Activated CD4-positive, alpha-beta T cell treated with anti-CD3 and anti-CD28 coated beads, Interleukin-2, amount 10 ng/mL, durations not matched to agents 7 days and 5 days (primary cell): ENCODE measurements around the gene DUSP15. TPM values are rescaled to one million over a fixed set of nuclear protein-coding genes. Genes with fewer than 3 reads are reported as not detected.

ENCODE experiments used
- CTCF ChIA-PET: fragments of 350-600 bp; sonication (Branson Sonifier 250); formaldehyde crosslinking; loops from one replicate; lab custom pipeline; 2021; ENCODE audit warnings: antibody characterized with exemption; lab: Charles Lee
- POLR2A ChIA-PET: fragments of 350-600 bp; sonication (Branson Sonifier 250); formaldehyde crosslinking; loops from one replicate; lab custom pipeline; 2021; ENCODE audit warnings: antibody characterized with exemption; lab: Charles Lee
- DNase-seq: peaks from one replicate; pipeline ENCODE4 v3.0.0-alpha.2; 2020
- H3K27ac Mint-ChIP-seq: one replicate; pipeline ENCODE4 v1.8.0; 2021; ENCODE audit warnings: mild to moderate bottlenecking, moderate library complexity, mixed read lengths
- H3K27me3 Mint-ChIP-seq: one replicate; pipeline ENCODE4 v1.8.0; 2021; ENCODE audit warnings: mixed read lengths
- H3K36me3 Mint-ChIP-seq: one replicate; pipeline ENCODE4 v1.8.0; 2021; ENCODE audit warnings: low read depth, mixed read lengths
- H3K4me1 Mint-ChIP-seq: one replicate; pipeline ENCODE4 v1.8.0; 2021; ENCODE audit warnings: mixed read lengths
- H3K4me3 Mint-ChIP-seq: one replicate; pipeline ENCODE4 v1.8.0; 2021; ENCODE audit warnings: mild to moderate bottlenecking, moderate library complexity, mixed read lengths
- H3K9me3 Mint-ChIP-seq: one replicate; pipeline ENCODE4 v1.8.0; 2021; ENCODE audit warnings: mixed read lengths
- total RNA-seq, 2 experiments: library from RNA; stranded (reverse); gene quantifications; one replicate each; pipeline ENCODE4 v1.2.3, GENCODE V29; 2021

The DUSP15 gene
- total RNA-seq, 2 experiments from 2014 or later, result not detected

DNA sequence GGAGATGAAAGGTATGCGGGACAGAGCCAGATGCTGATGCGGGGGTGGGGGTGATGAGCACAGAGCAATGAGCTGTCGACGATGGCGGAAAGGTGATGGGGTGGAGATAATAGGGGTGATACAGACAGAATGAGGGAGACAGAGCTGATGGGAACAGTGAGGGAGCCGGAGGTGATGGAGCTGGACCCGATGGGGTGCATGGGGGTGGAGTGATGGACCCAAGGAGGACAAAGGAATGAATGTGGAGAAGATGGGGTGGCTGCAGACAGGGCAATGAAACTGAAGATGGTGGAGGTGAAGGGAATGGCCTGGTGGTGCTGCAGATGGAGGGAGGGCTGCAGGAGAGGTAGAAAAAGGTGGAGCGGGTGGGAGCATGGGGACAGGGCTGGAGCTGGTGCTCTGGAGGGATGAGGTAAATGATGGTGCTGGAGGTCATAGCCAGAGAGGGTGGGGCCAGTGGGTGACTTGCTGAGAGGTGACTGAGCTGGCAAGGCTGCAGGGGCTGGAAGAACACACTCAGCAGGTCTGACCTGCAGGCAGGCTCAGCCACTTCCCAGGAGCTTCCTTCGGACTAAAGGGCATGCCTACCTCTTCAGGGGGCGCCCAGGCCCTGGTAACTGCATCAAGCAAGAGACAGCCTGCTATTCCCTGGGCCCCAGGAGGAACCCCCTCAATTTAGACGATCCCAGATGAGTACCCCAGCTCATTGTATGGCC lies 18.9 kb downstream of the DUSP15 start:
- H3K4me3 Mint-ChIP-seq, result no peak overlapping the region

DNA sequence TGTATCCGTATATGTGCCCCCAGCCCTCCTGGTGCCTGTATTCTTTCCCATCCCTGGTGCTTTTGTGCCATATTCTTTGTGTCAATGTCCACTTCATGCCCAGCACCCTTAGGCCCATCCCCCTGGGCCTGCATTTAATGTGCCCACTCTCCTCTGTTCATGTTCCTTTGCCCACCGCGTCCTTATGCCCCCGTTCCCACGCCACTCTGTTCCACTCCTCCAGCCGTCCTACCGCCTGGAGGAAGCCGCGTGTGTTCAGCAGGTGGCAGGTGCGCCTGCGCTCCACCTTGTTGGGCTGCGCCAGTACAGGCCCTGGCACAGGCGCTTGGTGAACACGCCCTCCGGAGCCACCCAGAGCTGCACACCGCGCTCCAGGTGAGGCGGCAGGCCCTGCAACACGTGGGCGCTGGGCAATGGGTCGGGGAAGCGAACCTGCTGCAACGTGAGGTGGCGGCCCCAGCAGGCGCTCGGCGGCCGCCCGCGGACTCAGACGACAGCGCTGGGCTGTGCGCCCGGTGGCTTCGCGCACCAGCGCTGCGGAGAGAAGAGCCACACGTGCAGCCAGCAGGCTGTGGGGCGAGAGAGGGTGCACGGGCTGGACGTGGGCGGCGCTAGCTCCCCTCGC lies 20.9 kb downstream of the DUSP15 start:
- no peak overlapping the region for H3K4me3 Mint-ChIP-seq
- H3K4me1 Mint-ChIP-seq, result no peaks in the 10 kb centered on the region
- H3K9me3 Mint-ChIP-seq, result no peaks in the 10 kb centered on the region
- H3K36me3 Mint-ChIP-seq, result no peaks in the 10 kb centered on the region
- peaks cover 10% of the 10 kb centered on the region for H3K27me3 Mint-ChIP-seq
- ChIA-PET POLR2A (no interaction called here), CTCF (interaction anchor here (0.9 to 2.1 kb wide), 3 partner anchors 12 to 183 kb away, joined by 3 to 5 read pairs (median 3); no protein-coding TSS in a partner anchor)
- H3K27ac Mint-ChIP-seq, result no peak overlapping the region
- no peak for DNase-seq

More for the DNA sequence above, 18.9 kb downstream of the DUSP15 start:
- H3K27me3 Mint-ChIP-seq, result peaks cover 10% of the 10 kb centered on the region
- H3K36me3 Mint-ChIP-seq, result no peaks in the 10 kb centered on the region
- H3K9me3 Mint-ChIP-seq, result no peaks in the 10 kb centered on the region
- ChIA-PET CTCF (interaction anchor here (1.0 to 2.9 kb wide), 7 partner anchors 14 to 181 kb away, joined by 3 to 12 read pairs (median 5); partner anchors contain the start of genes MYLK2 and PDRG1), POLR2A (no interaction called here)
- H3K27ac Mint-ChIP-seq, result no peak overlapping the region
- no peak for DNase-seq
- H3K4me1 Mint-ChIP-seq, result no peaks in the 10 kb centered on the region

DNA sequence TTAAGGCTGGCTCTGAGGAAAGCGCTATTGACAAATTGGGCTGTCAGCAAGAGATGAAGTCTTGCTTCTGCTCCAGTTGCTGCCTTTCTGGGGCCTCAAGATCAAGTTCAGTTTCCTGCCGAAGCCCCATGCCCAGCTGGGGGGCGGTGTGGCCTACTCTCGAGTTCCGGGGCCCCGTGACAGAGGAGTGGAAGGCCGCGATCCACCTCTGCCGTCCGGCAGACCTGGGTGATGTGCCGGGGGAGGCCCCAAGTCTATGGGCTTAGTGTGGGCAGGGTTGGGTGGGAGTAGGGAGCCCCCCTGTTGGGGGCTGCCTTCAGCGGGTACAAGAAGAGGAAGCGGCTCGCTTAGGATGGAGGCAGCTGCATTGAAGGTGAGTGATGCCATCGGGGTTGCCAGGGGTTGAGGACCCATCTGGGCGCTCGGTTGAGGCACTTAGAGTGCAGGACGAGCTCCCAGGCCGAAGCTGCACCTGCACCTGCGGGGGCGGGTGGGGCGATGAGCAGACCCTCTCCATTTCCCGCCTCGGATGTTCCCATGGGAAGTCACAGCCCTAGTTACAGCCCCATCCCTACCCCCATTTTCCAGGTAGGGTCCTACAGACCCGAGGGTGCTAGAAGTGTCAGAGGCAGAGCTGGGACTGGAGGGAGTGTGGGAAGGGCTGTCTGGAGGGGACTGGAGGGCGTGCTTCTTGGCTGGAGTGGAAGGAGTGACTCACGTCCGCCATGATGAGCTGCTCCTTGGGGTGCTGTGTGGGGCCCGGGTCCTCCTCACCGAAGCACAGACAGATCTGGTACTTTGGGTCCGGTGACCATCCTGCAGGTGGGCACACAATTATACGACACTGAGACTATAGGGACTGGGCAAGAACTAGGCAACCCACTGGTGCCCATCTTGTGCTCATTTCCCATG lies 22.0 kb downstream of the DUSP15 start:
- no peak overlapping the region for H3K27ac Mint-ChIP-seq
- CTCF ChIA-PET, result interaction anchor here (1.4 to 2.0 kb wide), 2 partner anchors 32 to 34 kb away, joined by 3 to 4 read pairs; no protein-coding TSS in a partner anchor
- POLR2A ChIA-PET, result no interaction called here
- no peaks in the 10 kb centered on the region for H3K9me3 Mint-ChIP-seq
- H3K4me1 Mint-ChIP-seq, result no peaks in the 10 kb centered on the region
- no peaks in the 10 kb centered on the region for H3K36me3 Mint-ChIP-seq
- H3K27me3 Mint-ChIP-seq, result peaks cover 10% of the 10 kb centered on the region
- H3K4me3 Mint-ChIP-seq, result no peak overlapping the region
- no peak for DNase-seq

DNA sequence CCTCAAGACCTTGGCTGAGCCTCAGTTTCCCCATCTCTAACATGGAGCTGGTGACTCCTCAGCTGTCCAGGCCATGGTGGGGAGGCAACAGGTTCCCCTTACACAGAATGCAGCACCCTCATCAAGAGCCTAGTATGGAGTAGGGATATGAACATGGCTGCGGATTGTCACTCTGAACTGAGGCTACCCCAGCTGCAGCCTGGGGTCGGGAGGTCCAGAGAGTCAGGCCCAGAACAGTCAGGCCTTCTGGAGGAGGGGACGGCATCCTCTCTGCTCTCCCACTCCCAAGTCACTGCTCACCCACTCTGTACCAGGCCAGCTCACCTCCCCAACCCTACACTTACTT lies 23.6 kb downstream of the DUSP15 start:
- no peak for DNase-seq
- ChIA-PET POLR2A (no interaction called here), CTCF (interaction anchor here (0.7 to 2.0 kb wide), 13 partner anchors 9 to 105 kb away, joined by 3 to 9 read pairs (median 4); partner anchors contain the start of gene PDRG1)
- Mint-ChIP-seq H3K27ac (no peak overlapping the region), H3K27me3 (peaks cover 10% of the 10 kb centered on the region), H3K4me1 (no peaks in the 10 kb centered on the region), H3K4me3 (no peak overlapping the region), H3K36me3 (no peaks in the 10 kb centered on the region), H3K9me3 (no peaks in the 10 kb centered on the region)

DNA sequence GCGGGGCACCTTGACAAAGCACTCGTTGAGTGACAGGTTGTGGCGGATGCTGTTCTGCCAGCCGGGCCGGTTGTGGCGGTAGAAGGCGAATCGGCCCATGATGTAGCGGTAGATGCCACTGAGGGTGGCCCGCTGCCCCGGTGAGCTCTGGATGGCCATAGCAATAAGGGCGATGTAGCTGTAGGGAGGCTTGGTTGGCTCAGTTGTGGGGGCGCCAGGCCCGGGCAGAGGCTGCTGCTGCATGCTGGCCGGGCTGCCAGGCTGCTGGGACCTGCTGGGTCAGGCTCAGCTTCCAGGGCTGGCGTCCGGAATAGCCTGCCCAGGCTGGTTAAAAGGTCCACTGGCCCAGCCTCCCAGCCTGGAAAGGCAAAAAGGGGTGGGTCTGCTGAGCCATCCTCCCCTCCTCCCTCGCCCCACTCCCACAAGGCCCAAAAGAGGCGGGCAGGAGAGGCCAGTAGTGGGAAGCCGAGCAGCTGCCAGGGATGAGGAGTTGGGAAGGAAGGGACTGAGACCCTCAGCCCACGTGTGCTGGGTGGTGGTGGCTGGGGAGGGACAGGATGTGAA lies 24.9 kb downstream of the DUSP15 start, which contains the start of gene FOXS1:
Gene FOXS1, minus strand, starts transcription at position 305 of the 564 bp plus-strand sequence. Its CDS starts 62 bp downstream, at position 243.
- ChIA-PET POLR2A (no interaction called here), CTCF (interaction anchor here (1.2 kb wide), 1 partner anchor 15 kb away, joined by 4 read pairs; no protein-coding TSS in a partner anchor)
- H3K4me1 Mint-ChIP-seq, result no peaks in the 10 kb centered on the region
- H3K36me3 Mint-ChIP-seq, result no peaks in the 10 kb centered on the region
- H3K9me3 Mint-ChIP-seq, result no peaks in the 10 kb centered on the region
- DNase-seq, result no peak
- no peak within 1 kb of the TSS for H3K27ac Mint-ChIP-seq
- H3K27me3 Mint-ChIP-seq, result peaks cover 3% of the 10 kb centered on the region
- H3K4me3 Mint-ChIP-seq, result no peak within 1 kb of the TSS

DNA sequence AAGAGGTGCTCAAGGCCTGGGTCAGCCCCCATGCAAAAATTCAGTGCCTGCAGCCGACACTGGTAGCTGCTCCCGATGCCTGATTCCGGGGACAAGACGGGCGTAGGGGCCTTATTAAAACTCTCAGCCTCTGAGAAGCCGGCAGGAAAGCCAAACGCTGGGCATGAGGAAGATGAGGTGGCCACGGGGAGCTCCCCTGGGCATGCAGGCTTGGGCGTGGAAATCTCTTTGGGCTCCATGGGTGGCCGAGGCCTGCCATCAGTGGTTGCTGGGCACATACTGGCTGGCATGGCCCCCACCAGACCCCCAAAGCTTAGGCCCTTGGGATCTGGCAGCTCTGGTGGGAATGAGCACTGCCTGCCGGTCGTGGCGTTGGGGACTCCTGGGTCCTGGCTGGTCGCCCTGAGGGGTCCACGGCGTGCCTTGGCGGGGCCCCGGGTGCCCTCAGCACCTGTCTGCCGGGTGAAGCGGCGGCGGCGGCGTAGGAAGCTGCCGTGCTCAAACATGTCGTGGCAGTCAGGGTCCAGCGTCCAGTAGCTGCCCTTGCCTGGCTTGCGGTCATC lies 25.5 kb downstream of the DUSP15 start:
- Mint-ChIP-seq H3K27me3 (peaks cover under 1% of the 10 kb centered on the region), H3K36me3 (no peaks in the 10 kb centered on the region), H3K4me3 (no peak overlapping the region), H3K9me3 (no peaks in the 10 kb centered on the region), H3K27ac (no peak overlapping the region), H3K4me1 (no peaks in the 10 kb centered on the region)
- CTCF ChIA-PET, result interaction anchor here (1.2 kb wide), 1 partner anchor 15 kb away, joined by 4 read pairs; no protein-coding TSS in a partner anchor
- POLR2A ChIA-PET, result no interaction called here
- DNase-seq, result no peak

DNA sequence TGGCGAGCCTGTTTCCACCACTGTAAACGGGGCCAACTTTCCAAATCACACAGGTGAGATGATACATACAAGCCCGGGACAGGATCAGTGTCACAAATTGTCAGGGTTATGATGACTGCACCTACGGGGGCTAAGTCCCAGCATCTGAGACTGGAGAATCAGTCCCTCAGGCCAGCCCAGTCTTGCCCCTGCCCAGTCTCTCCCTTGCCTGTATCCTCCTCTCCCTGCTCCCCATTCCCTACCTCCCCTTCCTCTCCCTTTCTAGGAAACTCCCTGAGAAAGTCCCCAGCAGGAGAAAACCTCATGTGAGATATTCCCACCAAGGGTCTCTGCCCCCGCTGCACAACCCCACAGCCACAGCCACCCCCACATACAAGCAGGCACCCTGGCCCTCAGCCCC lies 26.4 kb downstream of the DUSP15 start:
- ChIA-PET CTCF (interaction anchor here (1.6 kb wide), 1 partner anchor 20 kb away, joined by 3 read pairs; no protein-coding TSS in a partner anchor), POLR2A (no interaction called here)
- Mint-ChIP-seq H3K4me1 (no peaks in the 10 kb centered on the region), H3K27ac (no peak overlapping the region), H3K4me3 (no peak overlapping the region), H3K36me3 (no peaks in the 10 kb centered on the region), H3K9me3 (no peaks in the 10 kb centered on the region), H3K27me3 (no peaks in the 10 kb centered on the region)
- DNase-seq, result no peak

DNA sequence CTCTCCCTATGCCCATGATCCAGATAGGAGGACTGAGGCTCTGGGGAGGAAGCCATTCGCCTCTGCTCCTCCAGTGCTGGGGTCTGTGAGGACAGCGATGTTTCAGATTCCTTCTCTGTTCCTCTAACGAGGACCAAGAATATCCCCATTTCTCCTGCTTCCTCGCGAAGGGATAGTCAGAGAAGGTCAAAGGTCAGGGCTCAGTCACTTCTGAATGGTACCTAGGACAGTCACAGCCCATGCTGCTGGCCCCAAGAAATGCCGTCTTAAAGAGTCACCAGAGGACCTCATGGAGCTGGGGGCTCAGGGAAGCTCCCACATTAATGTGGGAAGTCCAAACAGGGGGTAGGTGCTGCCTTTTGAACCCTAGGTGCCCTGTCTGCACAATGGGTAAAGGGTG lies 27.0 kb downstream of the DUSP15 start:
- no peak overlapping the region for H3K4me3 Mint-ChIP-seq
- no peaks in the 10 kb centered on the region for H3K27me3 Mint-ChIP-seq
- no peaks in the 10 kb centered on the region for H3K9me3 Mint-ChIP-seq
- ChIA-PET CTCF (interaction anchor here (1.6 kb wide), 1 partner anchor 20 kb away, joined by 3 read pairs; no protein-coding TSS in a partner anchor), POLR2A (no interaction called here)
- H3K4me1 Mint-ChIP-seq, result no peaks in the 10 kb centered on the region
- H3K36me3 Mint-ChIP-seq, result no peaks in the 10 kb centered on the region
- no peak overlapping the region for H3K27ac Mint-ChIP-seq
- DNase-seq, result no peak

DNA sequence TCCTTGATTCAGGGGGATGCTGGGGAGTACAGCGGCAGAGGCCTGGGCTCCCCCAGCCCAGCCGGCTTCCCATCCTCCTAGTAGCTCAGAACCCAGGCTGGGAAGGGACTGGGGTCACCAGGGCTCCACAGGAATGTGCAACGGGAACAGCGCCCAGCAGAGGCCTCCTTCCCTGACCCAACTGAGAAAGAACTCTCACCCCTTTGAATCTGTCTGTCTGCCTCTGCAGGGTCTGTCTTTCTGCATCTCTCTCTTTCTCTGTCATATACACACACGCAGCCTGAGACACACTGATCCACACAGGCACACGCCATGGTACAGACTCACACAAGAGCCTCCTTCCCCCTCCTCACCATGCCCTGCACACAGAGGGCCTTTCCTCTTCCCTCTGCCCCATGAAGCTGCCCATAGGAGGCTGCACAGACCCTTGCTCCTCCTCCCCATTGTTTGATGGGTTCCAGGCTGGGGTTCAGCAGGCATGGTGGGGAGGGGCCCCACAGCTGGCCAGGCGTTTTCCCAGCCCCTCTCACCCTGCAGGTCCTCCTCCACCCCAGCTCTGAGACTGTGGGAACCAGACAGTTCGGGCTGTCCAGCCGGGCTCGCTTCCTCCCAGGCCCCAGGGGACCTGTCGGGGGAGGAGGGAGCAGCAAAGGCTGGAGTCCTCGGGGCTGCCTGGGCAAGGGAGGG lies 27.7 kb downstream of the DUSP15 start:
- H3K27ac Mint-ChIP-seq, result no peak overlapping the region
- no peaks in the 10 kb centered on the region for H3K4me1 Mint-ChIP-seq
- CTCF ChIA-PET, result interaction anchor here (1.6 kb wide), 1 partner anchor 19 kb away, joined by 3 read pairs; no protein-coding TSS in a partner anchor
- H3K27me3 Mint-ChIP-seq, result no peaks in the 10 kb centered on the region
- POLR2A ChIA-PET, result no interaction called here
- no peak overlapping the region for H3K4me3 Mint-ChIP-seq
- no peaks in the 10 kb centered on the region for H3K36me3 Mint-ChIP-seq
- no peak for DNase-seq
- no peaks in the 10 kb centered on the region for H3K9me3 Mint-ChIP-seq

DNA sequence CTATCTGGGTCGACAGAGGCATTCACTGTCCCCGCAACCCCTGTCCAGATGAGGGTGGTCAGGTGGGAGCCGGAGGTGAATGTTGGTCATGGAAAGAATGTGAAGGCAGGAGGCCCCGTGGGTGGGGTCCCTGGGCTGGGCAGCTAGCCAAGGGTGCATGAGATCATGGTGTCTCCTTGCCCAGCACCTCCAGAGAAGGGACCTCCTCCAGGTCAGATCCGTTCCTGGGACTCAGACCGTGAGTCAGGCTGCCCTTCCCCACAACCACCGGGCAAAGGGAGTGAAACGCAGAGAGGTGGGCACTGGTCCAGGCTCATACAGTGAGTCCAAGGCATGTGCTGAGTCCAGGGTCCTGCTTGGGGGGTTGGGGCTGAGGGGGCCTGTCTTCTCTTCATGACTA lies 28.4 kb downstream of the DUSP15 start:
- Mint-ChIP-seq H3K27me3 (no peaks in the 10 kb centered on the region), H3K27ac (no peak overlapping the region), H3K4me1 (no peaks in the 10 kb centered on the region), H3K4me3 (no peak overlapping the region), H3K36me3 (no peaks in the 10 kb centered on the region), H3K9me3 (no peaks in the 10 kb centered on the region)
- DNase-seq, result no peak
- CTCF ChIA-PET, result no interaction called here
- POLR2A ChIA-PET, result interaction anchor here (0.7 kb wide), 1 partner anchor 30 kb away, joined by 3 read pairs; no protein-coding TSS in a partner anchor

DNA sequence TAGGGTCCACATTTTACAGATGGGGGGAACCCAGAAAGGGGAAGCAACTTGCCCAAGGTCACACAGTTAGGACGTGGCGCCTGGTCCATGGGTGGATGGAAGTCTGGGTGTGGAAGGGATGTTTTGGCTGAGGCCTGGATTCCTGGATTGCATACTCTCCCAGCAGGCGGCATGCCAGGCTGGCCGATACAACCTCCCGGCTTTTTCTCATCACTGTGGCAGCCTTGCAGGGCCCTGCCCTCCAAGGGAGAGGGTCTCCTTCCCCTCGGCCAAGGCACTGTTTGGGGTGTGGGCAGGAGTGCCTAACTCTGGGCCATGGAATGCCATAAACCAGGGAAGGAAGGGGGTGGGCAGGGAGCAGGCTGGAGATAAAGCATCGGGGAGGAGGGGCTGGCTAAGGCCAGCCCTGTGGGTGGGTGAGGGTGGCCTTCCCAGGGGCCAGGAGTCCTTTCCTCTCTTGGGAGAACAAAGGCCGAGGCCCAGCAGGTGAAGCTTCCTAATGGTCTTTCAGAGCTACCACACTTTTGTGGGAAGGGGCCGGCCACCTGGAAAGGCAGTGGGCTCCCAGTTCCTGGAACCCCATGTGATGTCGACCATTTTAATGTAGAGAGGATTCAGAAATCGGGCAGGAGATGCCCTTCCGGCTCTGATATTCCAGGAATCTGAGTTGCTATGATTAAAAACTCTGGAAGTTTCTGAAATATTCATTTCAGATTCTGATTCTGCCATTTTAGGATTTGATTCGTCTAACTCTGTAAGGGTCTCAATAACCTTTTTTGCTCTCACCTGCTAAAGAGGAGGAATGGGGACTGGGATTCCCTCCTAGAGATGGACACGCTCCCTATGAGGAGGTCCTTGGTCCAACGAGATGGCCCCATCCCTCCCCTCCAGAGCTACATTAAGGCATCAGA lies 29.2 kb downstream of the DUSP15 start:
- Mint-ChIP-seq H3K27me3 (no peaks in the 10 kb centered on the region), H3K4me1 (peaks cover 4% of the 10 kb centered on the region), H3K9me3 (no peaks in the 10 kb centered on the region), H3K27ac (no peak overlapping the region), H3K36me3 (no peaks in the 10 kb centered on the region), H3K4me3 (no peak overlapping the region)
- ChIA-PET CTCF (no interaction called here), POLR2A (interaction anchor here (0.7 kb wide), 1 partner anchor 29 kb away, joined by 3 read pairs; no protein-coding TSS in a partner anchor)
- DNase-seq, result no peak
